Uterus (tissue), 4 donors: ENCODE results near the gene EPB42. TPM values are rescaled to one million over a fixed set of nuclear protein-coding genes. Genes with fewer than 3 reads are reported as not detected.

Experiments used
- DNase-seq, 2 donors: peaks; one replicate each; pipeline ENCODE4 v3.0.0-alpha.2; 2019 to 2020
- H3K27ac ChIP-seq, 2 donors: fragments of 200-600 bp; sonication (generic); 1 replicate in 1 of 2; 2 replicates in 1 of 2; pipeline ENCODE4 v1.5.1; 2016 to 2018
- H3K27me3 ChIP-seq, 2 donors: fragments of 200-600 bp; sonication (generic); one replicate each; pipeline ENCODE4 v1.5.1; 2018 to 2019; ENCODE audit warnings: control low read depth in 1 of 2
- H3K36me3 ChIP-seq, 2 donors: fragments of 200-600 bp; sonication (generic); one replicate each; pipeline ENCODE4 v1.5.1; 2019; ENCODE audit warnings: control low read depth in 1 of 2
- H3K4me1 ChIP-seq, 2 donors: fragments of 200-600 bp; sonication (generic); one replicate each; pipeline ENCODE4 v1.5.1; 2018 to 2019; ENCODE audit warnings: control low read depth in 1 of 2
- H3K4me3 ChIP-seq, 2 donors: fragments of 200-600 bp; sonication (generic); 1 replicate in 1 of 2; 2 replicates in 1 of 2; pipeline ENCODE4 v1.5.1; 2018 to 2019; ENCODE audit warnings: mild to moderate bottlenecking in 1 of 2
- H3K9me3 ChIP-seq, 2 donors: fragments of 200-600 bp; sonication (generic); one replicate each; pipeline ENCODE4 v1.5.1; 2019; ENCODE audit warnings: control low read depth in 1 of 2
- POLR2A ChIP-seq, 2 donors: fragments of 450-650 bp; IDR thresholded peaks; one replicate each; pipeline ENCODE4 v1.6.1; 2016; ENCODE audit warnings: antibody characterized with exemption in 2 of 2, mild to moderate bottlenecking in 1 of 2, moderate library complexity in 1 of 2
- intact Hi-C: fragments of 100-400 bp; cut with DNase I; formaldehyde crosslinking; loops from one replicate; pipeline ENCODE4 v1.15.1; 2023; ENCODE audit warnings: low total_unique reads
- small RNA-seq: library from RNA; depleted of rRNA; stranded (forward); fragments of <200 nt; gene quantifications from one replicate; pipeline ENCODE3, GENCODE V24; 2016
- total RNA-seq, 4 donors: library from RNA; depleted of rRNA in 3 of 4; stranded (reverse); fragments of >200 nt in 3 of 4; gene quantifications; one replicate each; pipeline versions ENCODE4 v1.1.0 to v1.2.4, GENCODE V29; 2014 to 2023
- TF ChIP-seq, protein P1 (sequence below), 4 experiments: fragments of 200-600 bp in 2 of 4; fragments of 450-650 bp in 2 of 4; sonication (generic) in 2 of 4; IDR thresholded peaks; one replicate each; pipeline ENCODE4 v1.5.1; 2016 to 2019; ENCODE audit warnings: antibody characterized with exemption in 4 of 4, mild to moderate bottlenecking in 2 of 4, moderate library complexity in 1 of 4
- donor health status: DM: yes; HTN: yes; CAD: no.

Gene EPB42
- total RNA-seq, 4 donors from 2014 or later: 2.6 TPM; not detected in 3

- intact Hi-C loops: no loop called here
- no peak for DNase-seq
- Histone ChIP-seq H3K36me3 (no peaks in the 10 kb centered on the region), H3K9me3 (no peaks in the 10 kb centered on the region), H3K27me3 (no peaks in the 10 kb centered on the region), H3K27ac (no peak overlapping the region), H3K4me1 (no peaks in the 10 kb centered on the region), H3K4me3 (no peak overlapping the region)
- no peak for TF ChIP-seq POLR2A (IDR thresholded peaks at IDR 0.05)
- TF ChIP-seq, protein P1, sequence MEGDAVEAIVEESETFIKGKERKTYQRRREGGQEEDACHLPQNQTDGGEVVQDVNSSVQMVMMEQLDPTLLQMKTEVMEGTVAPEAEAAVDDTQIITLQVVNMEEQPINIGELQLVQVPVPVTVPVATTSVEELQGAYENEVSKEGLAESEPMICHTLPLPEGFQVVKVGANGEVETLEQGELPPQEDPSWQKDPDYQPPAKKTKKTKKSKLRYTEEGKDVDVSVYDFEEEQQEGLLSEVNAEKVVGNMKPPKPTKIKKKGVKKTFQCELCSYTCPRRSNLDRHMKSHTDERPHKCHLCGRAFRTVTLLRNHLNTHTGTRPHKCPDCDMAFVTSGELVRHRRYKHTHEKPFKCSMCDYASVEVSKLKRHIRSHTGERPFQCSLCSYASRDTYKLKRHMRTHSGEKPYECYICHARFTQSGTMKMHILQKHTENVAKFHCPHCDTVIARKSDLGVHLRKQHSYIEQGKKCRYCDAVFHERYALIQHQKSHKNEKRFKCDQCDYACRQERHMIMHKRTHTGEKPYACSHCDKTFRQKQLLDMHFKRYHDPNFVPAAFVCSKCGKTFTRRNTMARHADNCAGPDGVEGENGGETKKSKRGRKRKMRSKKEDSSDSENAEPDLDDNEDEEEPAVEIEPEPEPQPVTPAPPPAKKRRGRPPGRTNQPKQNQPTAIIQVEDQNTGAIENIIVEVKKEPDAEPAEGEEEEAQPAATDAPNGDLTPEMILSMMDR (IDR thresholded peaks at IDR 0.05): no peak
Observed at GRCh38 chr15:43150191-43150929, 70.5 kb downstream of the EPB42 start.

Small RNA genes within 50 kb of the gene (small RNA-seq; reads per million reads assigned to genes)
- not detected for gene RF00019

Other genes with a start within 250 kb of the EPB42 start
- 100 to 1,000 TPM in 1 of 4 donors, 10 to 100 TPM in 3; 30.9 to 156 (median 60.3) TPM for gene UBR1, start 115.0 kb downstream of the EPB42 start, total RNA-seq
- gene TMEM62, start 87.4 kb downstream of the EPB42 start, total RNA-seq: 10 to 100 TPM; 18.8 to 56.6 (median 22.5) TPM
- 10 to 100 TPM; 27.9 to 45.6 (median 44.0) TPM for gene CCNDBP1, start 35.6 kb downstream of the EPB42 start, total RNA-seq
- gene TGM5, start 45.9 kb upstream of the EPB42 start, total RNA-seq: not detected
- not detected for gene TGM7, start 81.2 kb upstream of the EPB42 start, total RNA-seq
- gene LCMT2, start 109.6 kb upstream of the EPB42 start, total RNA-seq: 10 to 100 TPM in 3 of 4 donors, 1 to 10 TPM in 1; 9.5 to 28.2 (median 12.3) TPM
- 10 to 100 TPM in 3 of 4 donors, 1 to 10 TPM in 1; 5.4 to 39.3 (median 20.5) TPM for gene ZSCAN29, start 150.0 kb upstream of the EPB42 start, total RNA-seq
- 10 to 100 TPM in 2 of 4 donors, 1 to 10 TPM in 2; 6.9 to 21.2 (median 14.5) TPM for gene TUBGCP4, start 150.1 kb upstream of the EPB42 start, total RNA-seq